HepG2 (cell line): ENCODE results near the gene EZH1. TPM values are rescaled to one million over a fixed set of nuclear protein-coding genes. Genes with fewer than 3 reads are reported as not detected.

Source experiments
- ATAC-seq: fragments of 200-7000 bp; cut with Tn5 transposase; 3 replicates; pipeline ENCODE4 v1.9.1; 2020; ENCODE audit warnings: mild to moderate bottlenecking, moderate library complexity
- BruUV-seq: library from RNA; stranded (reverse); fragments of 400-500 nt; replicated peaks from 2 replicates; lab custom pipeline; 2021; lab: Mats Ljungman, UMichigan
- CTCF ChIA-PET: fragments of 300-600 bp; formaldehyde crosslinking; extraction: SDS; loops from one replicate; lab custom pipeline; 2021; ENCODE audit warnings: low total read pairs, inconsistent platforms, low intra/inter-chr PET ratio; lab: Yijun Ruan, JAX
- POLR2A ChIA-PET: fragments of 350-600 bp; sonication (Branson Sonifier 250); formaldehyde crosslinking; loops from one replicate; lab custom pipeline; 2020; ENCODE audit warnings: antibody characterized with exemption, inconsistent platforms; lab: Yijun Ruan, JAX
- DNase-seq: peaks from one replicate; pipeline ENCODE4 v3.0.0-alpha.2; 2015; ENCODE audit warnings: low spot score
- FAIRE-seq: peaks from 3 replicates; lab custom pipeline; 2011; peaks lifted over from hg19 to GRCh38; lab: Jason Lieb, UNC
- H2AFZ ChIP-seq: one replicate; pipeline ENCODE4 v1.6.1; 2011; ENCODE audit warnings: low read length, inconsistent platforms
- H3K27ac ChIP-seq: fragments of 300-600 bp; 3 replicates; pipeline ENCODE4 v1.8.0; 2011; ENCODE audit warnings: mixed run types, mild to moderate bottlenecking, mixed read lengths, low read length, inconsistent platforms; ENCODE audit not compliant: insufficient read depth; ENCODE audit errors: extremely low read length
- H3K27me3 ChIP-seq, 2 experiments: fragments of 200-600 bp in 1 of 2; 2 replicates in 1 of 2; 3 replicates in 1 of 2; pipeline versions ENCODE4 v1.6.0 to v1.8.0; 2011; ENCODE audit warnings: low read length in 2 of 2, mild to moderate bottlenecking in 2 of 2, moderate library complexity in 2 of 2, inconsistent platforms in 1 of 2; ENCODE audit not compliant: insufficient read depth in 2 of 2, control insufficient read depth in 1 of 2
- H3K36me3 ChIP-seq, 2 experiments: fragments of 200-600 bp in 1 of 2; replicated peaks in 1 of 2; 2 replicates in 1 of 2; 3 replicates in 1 of 2; pipeline versions ENCODE4 v1.5.1 to v1.8.0; 2011; ENCODE audit warnings: low read length in 2 of 2, inconsistent platforms in 1 of 2; ENCODE audit not compliant: insufficient read depth in 2 of 2, control insufficient read depth in 1 of 2
- H3K4me1 ChIP-seq: 2 replicates; pipeline ENCODE4 v1.5.1; 2012; ENCODE audit warnings: low read length, inconsistent platforms; ENCODE audit not compliant: insufficient read depth
- H3K4me2 ChIP-seq: 2 replicates; pipeline ENCODE4 v1.6.0; 2011; ENCODE audit warnings: low read depth, low read length, inconsistent platforms
- H3K4me3 ChIP-seq, 3 experiments: fragments of 200-600 bp in 1 of 3; sonication (generic), shearing (Covaris generic) in 1 of 3; replicated peaks in 1 of 3; 2 replicates each; pipeline ENCODE4 v1.5.1; 2011 to 2016; ENCODE audit warnings: low read length in 3 of 3, inconsistent platforms in 2 of 3, low read depth in 2 of 3, mild to moderate bottlenecking in 2 of 3, control low read depth in 1 of 3, mixed read lengths in 1 of 3; ENCODE audit not compliant: insufficient read depth in 1 of 3
- H3K79me2 ChIP-seq: one replicate; pipeline ENCODE4 v1.6.1; 2011; ENCODE audit warnings: low read length, inconsistent platforms; ENCODE audit not compliant: insufficient read depth
- H3K9ac ChIP-seq: 2 replicates; pipeline ENCODE4 v1.6.0; 2011; ENCODE audit warnings: mild to moderate bottlenecking, low read depth, low read length, inconsistent platforms; ENCODE audit not compliant: insufficient read depth
- H3K9me3 ChIP-seq: 2 replicates; pipeline ENCODE4 v1.5.1; 2012; ENCODE audit warnings: mild to moderate bottlenecking, low read length
- H4K20me1 ChIP-seq: 2 replicates; pipeline ENCODE4 v1.6.0; 2011; ENCODE audit warnings: inconsistent platforms, mild to moderate bottlenecking, low read length, moderate library complexity; ENCODE audit not compliant: insufficient read depth
- ERF ChIP-seq: IDR thresholded peaks from 2 replicates; pipeline ENCODE4 v1.6.1; 2018; ENCODE audit warnings: missing biosample characterization, missing genetic modification reagents
- KDM5B ChIP-seq: sonication (generic); formaldehyde crosslinking; IDR thresholded peaks from 2 replicates; pipeline ENCODE4 v1.4.0; 2020; ENCODE audit warnings: missing genetic modification reagents, mild to moderate bottlenecking, borderline replicate concordance
- KLF13 ChIP-seq: sonication (generic); formaldehyde crosslinking; IDR thresholded peaks from 2 replicates; pipeline ENCODE4 v1.4.0; 2020; ENCODE audit warnings: mild to moderate bottlenecking, missing genetic modification reagents
- MAX ChIP-seq: IDR thresholded peaks from 2 replicates; pipeline ENCODE4 v1.6.1; 2012; ENCODE audit warnings: inconsistent platforms
- MEIS1 ChIP-seq: sonication (generic); formaldehyde crosslinking; IDR thresholded peaks from 2 replicates; pipeline ENCODE4 v1.9.0; 2021; ENCODE audit warnings: mild to moderate bottlenecking, missing genetic modification reagents, moderate library complexity, borderline replicate concordance
- MNT ChIP-seq: fragments of 450-650 bp; IDR thresholded peaks from 2 replicates; pipeline ENCODE4 v1.6.1; 2016
- NCOR1 ChIP-seq: fragments of 200-600 bp; sonication (generic); IDR thresholded peaks from 2 replicates; pipeline ENCODE4 v1.7.0; 2017; ENCODE audit warnings: antibody characterized with exemption, low read length, borderline replicate concordance
- ZBTB33 ChIP-seq: sonication (generic); formaldehyde crosslinking; IDR thresholded peaks from 2 replicates; pipeline ENCODE4 v1.4.0; 2020; ENCODE audit warnings: missing genetic modification reagents
- ZFAT ChIP-seq: sonication (generic); formaldehyde crosslinking; conservative IDR thresholded peaks from 2 replicates; pipeline ENCODE4 v1.8.1; 2023; ENCODE audit warnings: missing genetic modification reagents, inconsistent platforms
- ZNF121 ChIP-seq: sonication (generic); formaldehyde crosslinking; IDR thresholded peaks from 2 replicates; pipeline ENCODE4 v1.5.0; 2020; ENCODE audit warnings: mild to moderate bottlenecking, missing genetic modification reagents
- ZNF136 ChIP-seq: sonication (generic); formaldehyde crosslinking; IDR thresholded peaks from 2 replicates; pipeline ENCODE4 v1.8.1; 2022; ENCODE audit warnings: low read depth, mild to moderate bottlenecking, moderate library complexity, missing genetic modification reagents
- ZNF232 ChIP-seq: sonication (generic); formaldehyde crosslinking; IDR thresholded peaks from 2 replicates; pipeline ENCODE4 v1.4.0; 2020; ENCODE audit warnings: missing genetic modification reagents, borderline replicate concordance
- ZNF747 ChIP-seq: sonication (generic); formaldehyde crosslinking; IDR thresholded peaks from 2 replicates; pipeline ENCODE4 v1.8.1; 2023; ENCODE audit warnings: missing genetic modification reagents, mild to moderate bottlenecking, borderline replicate concordance
- WGBS: methylation state at CpG from one replicate; pipeline ENCODE4 v1.1.6; 2017; ENCODE audit warnings: low lambda C conversion rate; 5-methylcytosine and 5-hydroxymethylcytosine counted together
- in situ Hi-C: cut with HindIII; loops from 2 replicates; pipeline ENCODE4 v1.10.0; 2017; ENCODE audit warnings: low pct_unique_long_range_greater_than_20kb; ENCODE audit not compliant: extremely low pct_ligation_motif_present
- intact Hi-C: fragments of 100-400 bp; cut with micrococcal nuclease; formaldehyde crosslinking; loops from one replicate; pipeline ENCODE4 v1.10.0; 2022; ENCODE audit not compliant: unreplicated experiment
- polyA plus RNA-seq, 8 experiments: library from polyadenylated mRNA; depleted of rRNA in 3 of 8; stranded (reverse) in 7 of 8; unstranded in 1 of 8; fragments of >200 nt; fragmentation: Illumina TruSeq in 4 of 8; extraction: Trizol in 4 of 8; gene quantifications; 2 replicates each; pipeline versions ENCODE4 v1.2.1 to v1.2.3, GENCODE V29; 2011 to 2016; ENCODE audit warnings: low read depth in 4 of 8, missing spikeins in 1 of 8, mixed read lengths in 1 of 8; ENCODE audit not compliant: insufficient read depth in 1 of 8
- total RNA-seq, 5 experiments: library from RNA; depleted of rRNA; stranded (reverse); fragments of >200 nt; fragmentation: Illumina TruSeq; extraction: Trizol; gene quantifications; 2 replicates each; pipeline ENCODE4 v1.2.3, GENCODE V29; 2016; ENCODE audit warnings: low read depth in 1 of 5

The EZH1 gene
- total and polyA plus RNA-seq, 2 of the 13 experiments (the other 11 are each of a cell fraction or from before 2014, with no cell fraction given): 11.6 to 24.0 TPM

DNA sequence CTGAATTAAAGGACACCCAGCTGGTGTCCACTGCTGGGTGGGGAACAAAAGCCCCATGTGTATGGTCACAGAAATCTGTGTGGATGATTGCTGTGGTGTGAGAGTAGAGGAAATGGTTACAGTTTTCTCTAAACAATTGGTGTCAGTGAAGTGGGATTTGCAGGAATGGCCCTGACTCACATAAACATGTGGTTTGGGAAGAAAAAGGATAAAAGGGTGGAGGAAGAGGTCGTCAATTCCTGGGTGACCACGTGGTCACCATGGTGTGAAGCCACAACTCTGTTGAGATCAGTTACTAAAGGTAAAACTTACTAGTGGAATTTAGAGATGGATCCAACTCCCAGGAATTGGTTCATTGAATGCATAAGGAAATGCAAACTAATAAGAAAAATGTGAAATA, 89.3 kb downstream of the EZH1 start:
- TF ChIP-seq MAX: peak; percentile 80
- TF ChIP-seq KLF13: no peak
- peak; percentile 99 for TF ChIP-seq MNT
- no peak overlapping the region for H3K4me3 ChIP-seq
- no peak overlapping the region for H3K27ac ChIP-seq
- no peak overlapping the region for H3K9ac ChIP-seq
- no peaks in the 10 kb centered on the region for H4K20me1 ChIP-seq
- intact Hi-C loops (loop anchor here (5.0 kb wide), 1 partner anchor 38 kb away; no protein-coding TSS in a partner anchor), in situ Hi-C loops (no loop called here)
- no peak for DNase-seq
- ATAC-seq: no peak
- H3K27me3 ChIP-seq: peaks cover 0 to 5% of the 10 kb centered on the region in 2 experiments; a peak in 3 of 5 replicates
- no peaks in the 10 kb centered on the region for H3K36me3 ChIP-seq
- 0 out of 2 replicates have a peak, but pooled peaks cover 5% of the 10 kb centered on the region for H3K9me3 ChIP-seq
- no peak overlapping the region for H2AFZ ChIP-seq
- 4% methylated on average over 2 of the region's 2 CpGs for WGBS
- no TSS peak for BruUV-seq
- CTCF ChIA-PET: no interaction called here
- no peaks in the 10 kb centered on the region for H3K79me2 ChIP-seq
- no peak for FAIRE-seq
- POLR2A ChIA-PET: no interaction called here
- peaks cover 42% of the 10 kb centered on the region for H3K4me1 ChIP-seq
- H3K4me2 ChIP-seq: no peak overlapping the region

- H3K27me3 ChIP-seq: peaks cover 0 to 6% of the 10 kb centered on the region in 2 experiments; a peak in 2 of 5 replicates
- WGBS: 57% methylated on average over 42 of the region's 42 CpGs
- no peak overlapping the region for H3K4me3 ChIP-seq
- no peak for DNase-seq
- no peaks in the 10 kb centered on the region for H3K79me2 ChIP-seq
- ATAC-seq: no peak
- peaks cover 35% of the 10 kb centered on the region for H3K4me1 ChIP-seq
- H4K20me1 ChIP-seq: no peaks in the 10 kb centered on the region
- no peaks in the 10 kb centered on the region for H3K36me3 ChIP-seq
- CTCF ChIA-PET: no interaction called here
- intact Hi-C loops (no loop called here), in situ Hi-C loops (no loop called here)
- peak overlapping the region; percentile 19; the same call in 1 of the 2 replicates for H3K4me2 ChIP-seq
- POLR2A ChIA-PET: interaction anchor here (0.6 to 0.9 kb wide), 2 partner anchors 14 to 58 kb away, joined by 3 read pairs; no protein-coding TSS in a partner anchor
- no peak overlapping the region for H3K9ac ChIP-seq
- H3K9me3 ChIP-seq: 0 out of 2 replicates have a peak, but pooled peaks cover 5% of the 10 kb centered on the region
- no peak overlapping the region for H3K27ac ChIP-seq
- no peak for FAIRE-seq
- H2AFZ ChIP-seq: no peak overlapping the region
- no TSS peak for BruUV-seq
- TF ChIP-seq ZFAT (CRISPR knock-in tag): no peak
- TF ChIP-seq ZNF121 (CRISPR knock-in tag): peak; percentile 67
- no peak for TF ChIP-seq ZNF232 (CRISPR knock-in tag)
- no peak for TF ChIP-seq ERF
- peak; percentile 86 for TF ChIP-seq ZBTB33
- TF ChIP-seq ZNF747: no peak
- TF ChIP-seq NCOR1: no peak
- no peak for TF ChIP-seq ZNF136 (CRISPR knock-in tag)
- no peak for TF ChIP-seq MEIS1 (CRISPR knock-in tag)
- peak; percentile 33; the same call in 1 of the 2 replicates for TF ChIP-seq KDM5B (CRISPR knock-in tag)
Observed at GRCh38 chr17:42653179-42654124, 91.4 kb downstream of the EZH1 start.
